Activated CD4-positive, CD25-positive, alpha-beta regulatory T cell treated with anti-CD3 and anti-CD28 coated beads, Interleukin-2, amount 50 U/mL, for 24 hours (primary cell): Measurements from ENCODE around the gene KRR1.
A peak's percentile ranks its signal among the peaks of the same experiment; 100 is the strongest.
"Not testable (repeated sequence)": the region's sequence is repeated elsewhere in the genome, so short reads cannot be mapped to it uniquely, and the experiment has no call there.

Experiments
- ATAC-seq, 2 donors: fragments of 150-1000 bp; cut with Tn5 transposase; one replicate each; pipeline ENCODE4 v1.10.0; 2021; ENCODE audit warnings: mild to moderate bottlenecking in 1 of 2, moderate library complexity in 1 of 2

The KRR1 gene

DNA sequence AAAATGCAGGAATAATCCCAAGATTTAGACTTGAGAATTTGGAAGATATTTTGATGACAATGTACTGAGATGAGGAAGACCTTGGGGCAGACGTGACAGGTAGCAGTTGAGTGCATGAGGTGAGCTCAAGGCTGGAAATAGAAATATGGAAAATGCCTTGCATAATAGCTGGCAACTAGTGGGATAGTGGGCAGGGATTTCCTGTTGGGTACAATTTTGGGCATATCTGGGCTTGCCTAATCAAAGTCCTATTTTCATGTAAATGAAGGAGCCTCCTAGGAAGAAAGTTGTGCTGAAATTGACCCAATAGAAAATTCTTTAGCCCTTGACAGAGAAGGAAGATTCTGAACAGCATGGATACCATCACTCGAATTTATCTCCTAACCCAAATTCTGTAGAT lies 37.3 kb downstream of the KRR1 start:
- ATAC-seq: no peak

DNA sequence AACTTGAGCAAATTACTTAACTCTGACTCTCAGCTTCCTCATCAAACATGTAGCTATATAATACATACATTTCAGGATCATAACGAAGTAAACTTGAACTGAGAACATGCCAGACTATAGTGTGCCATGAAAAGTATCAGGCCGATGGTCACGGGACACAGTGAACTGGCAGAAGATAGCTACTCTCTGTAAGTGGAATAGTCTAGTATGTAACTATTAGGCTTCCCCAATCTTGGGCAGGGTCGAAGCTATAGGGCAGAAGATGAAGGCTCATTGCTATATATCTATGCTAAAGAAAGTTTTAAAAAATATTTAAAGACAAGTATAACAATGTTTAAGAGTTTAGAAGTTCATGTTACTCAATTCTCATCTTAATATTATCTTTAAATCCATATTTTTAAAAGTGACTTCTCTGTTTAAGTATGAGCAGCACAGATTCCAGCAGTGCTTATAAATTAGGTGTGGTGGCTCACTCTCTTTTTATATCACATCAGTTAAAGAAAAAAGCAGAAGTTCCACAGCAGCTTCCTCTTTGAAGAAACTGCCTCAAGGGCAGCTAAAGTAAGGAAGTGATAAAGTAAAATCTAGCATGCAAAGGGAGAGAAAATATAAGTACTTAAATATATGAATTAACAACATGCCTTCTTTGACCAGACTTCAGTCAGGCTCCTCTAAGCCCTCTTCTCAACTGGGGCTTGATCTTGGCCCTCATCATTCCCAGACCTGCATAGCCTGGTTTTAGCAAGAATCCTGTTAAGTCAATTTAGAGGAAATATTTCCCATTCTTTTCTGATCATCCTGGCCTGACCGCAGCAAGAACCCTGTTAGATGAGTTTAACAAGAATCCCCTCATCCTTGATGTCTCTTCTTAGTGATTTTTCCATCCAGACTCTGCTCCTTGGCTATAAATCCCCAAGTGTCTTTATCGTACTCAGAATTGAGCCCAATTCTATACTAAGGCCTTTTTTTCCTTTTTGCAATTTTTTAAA lies 39.2 kb downstream of the KRR1 start:
- no peak for ATAC-seq

DNA sequence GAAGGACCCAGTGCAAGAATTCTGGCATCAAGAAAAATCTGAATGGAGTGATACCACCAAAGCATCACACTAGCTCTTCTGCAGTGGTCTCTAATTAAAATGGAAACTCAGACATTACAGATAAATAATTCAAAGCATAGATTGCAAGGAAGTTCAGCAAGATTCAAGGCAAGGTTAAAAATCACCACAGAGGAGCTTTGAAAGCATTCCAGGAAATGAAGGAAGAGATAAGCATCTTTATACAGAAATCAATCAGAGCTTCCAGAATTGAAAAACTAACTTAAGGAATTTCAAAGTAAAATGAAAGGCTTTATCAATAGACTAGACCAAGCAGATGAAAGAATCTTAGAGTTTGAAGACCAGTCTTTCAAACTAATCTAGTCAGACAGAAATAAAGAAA lies 51.2 kb downstream of the KRR1 start:
- no peak for ATAC-seq

- ATAC-seq: no peak
Observed at GRCh38 chr12:75459755-75460154, 51.7 kb downstream of the KRR1 start.

DNA sequence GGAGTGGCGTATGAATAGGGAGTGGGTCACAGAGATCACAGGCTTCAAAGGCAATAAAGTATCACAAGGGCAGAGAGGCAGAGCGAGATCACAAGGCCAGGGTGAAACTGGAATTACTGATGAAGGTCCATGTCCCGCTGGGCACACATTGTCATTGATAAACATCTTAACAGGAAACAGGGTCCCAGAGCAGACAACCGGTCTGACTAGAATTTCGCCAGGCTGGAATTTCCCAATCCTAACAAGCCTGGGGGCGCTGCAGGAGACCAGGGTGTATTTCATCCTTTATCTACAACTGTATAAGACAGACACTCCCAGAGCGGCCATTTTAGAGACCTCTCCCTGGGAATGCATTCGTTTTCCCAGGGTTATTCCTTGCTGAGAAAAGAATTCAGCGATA lies 53.5 kb downstream of the KRR1 start:
- ATAC-seq: not testable (repeated sequence)

- no peak for ATAC-seq
Observed at GRCh38 chr12:75457191-75457590, 54.2 kb downstream of the KRR1 start.

DNA sequence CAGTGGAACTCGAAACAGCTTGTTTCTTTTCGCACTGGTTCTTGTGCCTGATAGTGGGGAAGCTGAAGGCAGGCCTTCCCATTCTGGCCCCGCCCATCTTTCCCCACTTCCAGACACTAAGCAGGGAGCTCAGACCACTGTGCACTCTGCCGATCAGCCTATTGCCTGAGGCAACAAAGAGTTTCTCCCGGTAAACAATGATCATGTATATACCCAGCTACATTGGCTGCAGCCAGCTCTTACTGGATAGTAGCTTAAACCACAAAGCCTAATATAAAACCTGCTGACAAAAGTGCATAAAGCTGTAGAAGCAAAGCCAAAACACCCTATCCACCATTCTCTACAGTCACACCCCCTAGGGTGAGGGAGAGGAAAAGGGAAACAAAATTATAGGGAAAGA lies 55.6 kb downstream of the KRR1 start:
- ATAC-seq: no peak

GRCh38 chr12:75452675-75453330 lies 58.6 kb downstream of the KRR1 start:
- ATAC-seq: peak in 1 of 2 donors; percentile 43

DNA sequence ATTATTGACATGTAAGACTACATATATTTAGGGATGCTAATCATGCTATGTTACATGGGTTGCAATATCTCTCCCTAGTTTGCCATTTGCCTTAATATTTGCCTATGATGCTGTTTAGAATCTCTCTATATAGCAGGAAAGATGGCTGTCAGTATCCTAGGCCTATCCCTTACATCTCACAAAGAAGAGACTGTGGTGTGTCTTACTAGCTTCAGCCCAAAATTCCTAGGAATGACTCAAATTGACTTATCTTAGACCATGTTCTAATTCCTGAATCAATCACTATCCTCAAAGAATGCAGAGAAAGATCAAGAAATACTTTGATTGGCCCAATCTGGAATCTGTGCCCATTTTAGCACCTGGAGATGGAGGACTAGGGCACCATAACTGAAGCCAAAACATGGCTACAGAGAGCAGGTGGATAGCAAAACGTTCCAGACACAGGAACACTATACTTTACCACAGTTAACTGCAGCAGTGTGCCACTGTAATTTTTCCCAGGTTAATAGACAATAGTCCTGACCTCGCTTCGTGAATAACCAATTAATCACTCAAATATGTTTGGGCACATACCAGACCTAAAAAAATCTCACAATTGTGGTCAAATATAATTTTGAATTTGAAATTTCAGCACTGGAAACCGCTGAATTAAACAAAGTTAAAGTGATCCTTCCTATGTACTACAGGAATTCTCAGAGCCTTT lies 63.6 kb downstream of the KRR1 start:
- no peak for ATAC-seq

- ATAC-seq: no peak
Observed at GRCh38 chr12:75446857-75447256, 64.6 kb downstream of the KRR1 start.

DNA sequence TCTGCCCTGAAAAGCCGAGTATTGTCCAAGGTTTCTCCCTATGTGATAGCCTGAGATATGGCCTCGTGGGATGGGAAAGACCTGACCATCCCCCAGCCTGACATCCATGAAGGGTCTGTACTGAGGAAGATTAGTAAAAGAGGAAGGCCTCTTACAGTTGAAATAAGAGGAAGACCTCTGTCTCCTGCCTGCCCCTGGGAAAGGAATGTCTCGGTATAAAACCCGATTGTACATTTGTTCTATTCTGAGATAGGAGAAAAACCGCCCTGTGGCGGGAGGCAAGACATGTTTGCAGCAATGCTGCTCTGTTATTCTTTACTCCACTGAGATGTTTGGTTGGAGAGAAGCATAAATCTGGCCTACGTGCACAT lies 66.3 kb downstream of the KRR1 start:
- ATAC-seq: not testable (repeated sequence)

GRCh38 chr12:75444429-75445136 lies 66.8 kb downstream of the KRR1 start:
- no peak for ATAC-seq

- no peak for ATAC-seq
Observed at GRCh38 chr12:75443709-75444108, 67.7 kb downstream of the KRR1 start.

DNA sequence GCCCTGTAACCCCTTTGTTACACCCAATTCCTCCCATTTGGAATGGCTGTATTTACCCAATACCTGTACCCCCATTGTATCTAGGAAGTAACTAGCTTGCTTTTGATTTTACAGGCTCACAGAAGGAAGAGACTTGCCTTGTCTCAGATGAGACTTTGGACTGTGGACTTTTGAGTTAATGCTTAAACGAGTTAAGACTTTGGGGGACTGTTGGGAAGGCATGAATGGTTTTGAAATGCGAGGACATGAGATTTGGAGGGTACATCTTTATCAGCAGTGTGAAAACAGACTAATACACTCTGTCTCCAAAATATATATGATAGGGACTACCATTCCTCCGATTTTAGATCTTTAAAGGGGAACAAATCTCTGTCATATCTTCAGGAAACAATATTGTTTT lies 69.0 kb downstream of the KRR1 start:
- not testable (repeated sequence) for ATAC-seq

DNA sequence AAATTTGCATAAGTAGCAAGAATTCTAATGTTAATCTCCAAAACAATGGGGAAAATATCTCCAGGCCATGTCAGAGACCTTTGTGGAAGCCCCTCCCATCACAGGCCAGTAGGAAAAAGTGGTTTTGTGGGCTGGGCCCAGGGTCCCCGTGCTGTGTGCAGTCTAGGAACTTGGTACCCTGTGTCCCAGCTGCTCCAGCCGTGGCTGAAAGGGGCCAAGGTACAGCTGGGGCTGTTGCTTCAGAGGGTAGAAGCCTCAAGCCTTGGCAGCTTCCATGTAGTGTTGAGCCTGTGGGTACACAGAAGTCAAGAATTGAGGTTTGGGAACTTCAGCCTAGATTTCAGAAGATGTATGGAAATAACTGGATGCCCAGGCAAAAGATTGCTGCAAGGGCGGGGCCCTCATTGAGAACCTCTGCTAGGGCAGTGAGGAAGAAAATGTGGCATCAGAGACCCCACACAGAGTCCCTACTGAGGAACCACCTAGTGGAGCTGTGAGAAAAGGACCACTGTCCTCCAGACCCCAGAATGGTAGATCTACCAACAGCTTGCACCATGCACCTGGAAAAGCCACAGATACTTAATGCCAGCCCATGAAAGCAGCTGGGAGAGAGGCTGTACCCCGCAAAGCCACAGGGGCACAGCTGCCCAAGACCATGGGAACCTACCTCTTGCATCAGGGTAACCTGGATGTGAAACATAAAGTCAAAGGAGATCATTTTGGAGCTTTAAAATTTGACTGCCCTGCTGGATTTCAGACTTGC lies 69.5 kb downstream of the KRR1 start:
- ATAC-seq: not testable (repeated sequence)
